Measurements from ENCODE around the gene ZFP2.
A peak's percentile ranks its signal among the peaks of the same experiment; 100 is the strongest.
"Not testable (repeated sequence)": the region's sequence is repeated elsewhere in the genome, so short reads cannot be mapped to it uniquely, and the experiment has no call there.

Gene ZFP2

GRCh38 chr5:178895615-178896571 is at the start of gene ZFP2:
TSS of gene ZFP2 (plus strand) at chr5:178895913. CDS start at chr5:178931314, 35,401 bp downstream.
- DNase-seq, result peak in 1 of 4 experiments; percentile 3

- no peak for DNase-seq
Observed at GRCh38 chr5:178849316-178849715, 46.4 kb upstream of the ZFP2 start.

GRCh38 chr5:178851951-178852350 is 43.8 kb upstream of the ZFP2 start:
- DNase-seq, result no peak

- DNase-seq, result no peak
Observed at GRCh38 chr5:178854284-178854683, 41.4 kb upstream of the ZFP2 start.

GRCh38 chr5:178859625-178860521 is 35.8 kb upstream of the ZFP2 start, which contains the start of gene ZNF354B:
TSS of gene ZNF354B (plus strand) at chr5:178859953. CDS start at chr5:178861048, 1,095 bp downstream.
- DNase-seq, result peak; percentile 38 to 66 (median 51)

- DNase-seq, result not testable (repeated sequence)
Observed at GRCh38 chr5:178860615-178861014, 35.1 kb upstream of the ZFP2 start.

GRCh38 chr5:178861627-178862026 is 34.1 kb upstream of the ZFP2 start:
- DNase-seq, result no peak

GRCh38 chr5:178866946-178867345 is 28.8 kb upstream of the ZFP2 start:
- DNase-seq, result no peak

GRCh38 chr5:178869577-178869976 is 26.1 kb upstream of the ZFP2 start:
- DNase-seq, result no peak

GRCh38 chr5:178870411-178870810 is 25.3 kb upstream of the ZFP2 start:
- DNase-seq, result no peak

- DNase-seq, result no peak
Observed at GRCh38 chr5:178872302-178872701, 23.4 kb upstream of the ZFP2 start.

GRCh38 chr5:178883115-178883694 is 12.5 kb upstream of the ZFP2 start:
- not testable (repeated sequence) for DNase-seq

- DNase-seq, result no peak
Observed at GRCh38 chr5:178883815-178884430, 11.8 kb upstream of the ZFP2 start.

- DNase-seq, result no peak
Observed at GRCh38 chr5:178899289-178899688, 3.6 kb downstream of the ZFP2 start.

GRCh38 chr5:178902849-178903248 is 7.1 kb downstream of the ZFP2 start:
- no peak for DNase-seq

GRCh38 chr5:178931846-178932760 is 36.4 kb downstream of the ZFP2 start:
- no peak for DNase-seq

GRCh38 chr5:178940569-178941360 is 45.1 kb downstream of the ZFP2 start, which contains the start of gene ZNF454:
TSS of gene ZNF454 (plus strand) at chr5:178941198. CDS start at chr5:178942792, 1,594 bp downstream.
- no peak for DNase-seq

- DNase-seq, result no peak
Observed at GRCh38 chr5:178941361-178941760, 45.6 kb downstream of the ZFP2 start.

GRCh38 chr5:178965465-178966055 is 69.8 kb downstream of the ZFP2 start:
- no peak for DNase-seq

- no peak for DNase-seq
Observed at GRCh38 chr5:178981381-178981780, 85.7 kb downstream of the ZFP2 start.

Data from activated naive CD4-positive, alpha-beta T cell (primary cell).